Sigmoid colon (tissue), 7 donors: ENCODE data around the gene C16orf96. TPM values are rescaled to one million over a fixed set of nuclear protein-coding genes. Genes with fewer than 3 reads are reported as not detected.

Experiments
- DNase-seq: peaks from one replicate; pipeline ENCODE4 v3.0.0-alpha.2; 2019
- H3K27ac ChIP-seq, 4 donors: fragments of 200-600 bp; sonication (generic); one replicate each; pipeline ENCODE4 v1.5.1; 2016 to 2019; ENCODE audit warnings: mild to moderate bottlenecking in 1 of 4
- H3K27me3 ChIP-seq, 3 donors: fragments of 200-600 bp; sonication (generic); one replicate each; pipeline ENCODE4 v1.5.1; 2019; ENCODE audit warnings: mild to moderate bottlenecking in 1 of 3
- H3K36me3 ChIP-seq, 4 donors: fragments of 200-600 bp; sonication (generic); one replicate each; pipeline ENCODE4 v1.5.1; 2016 to 2019
- H3K4me1 ChIP-seq, 4 donors: fragments of 200-600 bp; sonication (generic); one replicate each; pipeline ENCODE4 v1.5.1; 2017 to 2019
- H3K4me3 ChIP-seq, 4 donors: fragments of 200-600 bp; sonication (generic); one replicate each; pipeline ENCODE4 v1.5.1; 2017 to 2019; ENCODE audit warnings: mild to moderate bottlenecking in 2 of 4, moderate library complexity in 1 of 4
- H3K9me3 ChIP-seq, 4 donors: fragments of 200-600 bp in 3 of 4; sonication (generic) in 3 of 4; one replicate each; pipeline versions ENCODE4 v1.5.1 to v1.6.1; 2013 to 2019
- EP300 ChIP-seq, 4 donors: sonication (generic); formaldehyde crosslinking; IDR thresholded peaks; one replicate each; pipeline ENCODE4 v1.6.1; 2017; ENCODE audit warnings: antibody characterized with exemption in 4 of 4
- POLR2A ChIP-seq, 2 donors: fragments of 450-650 bp; IDR thresholded peaks; one replicate each; pipeline ENCODE4 v1.6.1; 2016; ENCODE audit warnings: antibody characterized with exemption in 2 of 2, mild to moderate bottlenecking in 2 of 2, moderate library complexity in 2 of 2
- POLR2AphosphoS5 ChIP-seq, 4 donors: sonication (generic); formaldehyde crosslinking; IDR thresholded peaks; one replicate each; pipeline ENCODE4 v1.6.1; 2017; ENCODE audit warnings: antibody characterized with exemption in 4 of 4
- WGBS, 2 donors: extraction: QIAGEN DNeasy Blood & Tissue Kit; methylation state at CpG; one replicate each; pipeline ENCODE4 v1.1.7; 2013; 5-methylcytosine and 5-hydroxymethylcytosine counted together
- intact Hi-C: fragments of 100-400 bp; cut with DNase I; formaldehyde crosslinking; loops from one replicate; pipeline ENCODE4 v1.15.1; 2023
- polyA plus RNA-seq, 3 donors: library from polyadenylated mRNA; stranded (reverse); fragments of 200-250 nt; gene quantifications; one replicate each; pipeline ENCODE4 v1.2.3, GENCODE V29; 2013
- total RNA-seq, 4 donors: library from RNA; depleted of rRNA; stranded (reverse); fragments of >200 nt; gene quantifications; one replicate each; pipeline ENCODE4 v1.1.0, GENCODE V29; 2016
- TF ChIP-seq, protein P1 (sequence below), 4 experiments: fragments of 450-650 bp in 3 of 4; fragments of 200-600 bp in 1 of 4; IDR thresholded peaks; one replicate each; pipeline ENCODE4 v1.5.1; 2016 to 2019; ENCODE audit warnings: antibody characterized with exemption in 4 of 4, mild to moderate bottlenecking in 3 of 4, moderate library complexity in 2 of 4
- donor health status: healthy with polysubstance abuse.
- donor health status: Bipolar disorder and iron deficiency.
- donor health status: healthy.

C16orf96 gene
- total and polyA plus RNA-seq, 7 donors, result under 0.01 to 0.16 (median 0.09) TPM; not detected in 4

- no peak for DNase-seq
- peaks cover 0 to under 1% (median 0%) of the 10 kb centered on the region in 3 donors for H3K27me3 ChIP-seq
- no peak overlapping the region for H3K27ac ChIP-seq
- WGBS, 2 donors, result 93 to 96% methylated on average over 6 of the region's 6 CpGs
- H3K36me3 ChIP-seq, result no peaks in the 10 kb centered on the region
- no peaks in the 10 kb centered on the region for H3K4me1 ChIP-seq
- no peak overlapping the region for H3K4me3 ChIP-seq
- TF ChIP-seq POLR2AphosphoS5 (IDR thresholded peaks at IDR 0.05) (no peak), EP300 (IDR thresholded peaks at IDR 0.05) (no peak)
- TF ChIP-seq, protein P1, sequence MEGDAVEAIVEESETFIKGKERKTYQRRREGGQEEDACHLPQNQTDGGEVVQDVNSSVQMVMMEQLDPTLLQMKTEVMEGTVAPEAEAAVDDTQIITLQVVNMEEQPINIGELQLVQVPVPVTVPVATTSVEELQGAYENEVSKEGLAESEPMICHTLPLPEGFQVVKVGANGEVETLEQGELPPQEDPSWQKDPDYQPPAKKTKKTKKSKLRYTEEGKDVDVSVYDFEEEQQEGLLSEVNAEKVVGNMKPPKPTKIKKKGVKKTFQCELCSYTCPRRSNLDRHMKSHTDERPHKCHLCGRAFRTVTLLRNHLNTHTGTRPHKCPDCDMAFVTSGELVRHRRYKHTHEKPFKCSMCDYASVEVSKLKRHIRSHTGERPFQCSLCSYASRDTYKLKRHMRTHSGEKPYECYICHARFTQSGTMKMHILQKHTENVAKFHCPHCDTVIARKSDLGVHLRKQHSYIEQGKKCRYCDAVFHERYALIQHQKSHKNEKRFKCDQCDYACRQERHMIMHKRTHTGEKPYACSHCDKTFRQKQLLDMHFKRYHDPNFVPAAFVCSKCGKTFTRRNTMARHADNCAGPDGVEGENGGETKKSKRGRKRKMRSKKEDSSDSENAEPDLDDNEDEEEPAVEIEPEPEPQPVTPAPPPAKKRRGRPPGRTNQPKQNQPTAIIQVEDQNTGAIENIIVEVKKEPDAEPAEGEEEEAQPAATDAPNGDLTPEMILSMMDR (IDR thresholded peaks at IDR 0.05), result no peak
- no peaks in the 10 kb centered on the region for H3K9me3 ChIP-seq
- intact Hi-C loops, result no loop called here
Observed at GRCh38 chr16:4588961-4589360, 32.8 kb downstream of the C16orf96 start.

DNA sequence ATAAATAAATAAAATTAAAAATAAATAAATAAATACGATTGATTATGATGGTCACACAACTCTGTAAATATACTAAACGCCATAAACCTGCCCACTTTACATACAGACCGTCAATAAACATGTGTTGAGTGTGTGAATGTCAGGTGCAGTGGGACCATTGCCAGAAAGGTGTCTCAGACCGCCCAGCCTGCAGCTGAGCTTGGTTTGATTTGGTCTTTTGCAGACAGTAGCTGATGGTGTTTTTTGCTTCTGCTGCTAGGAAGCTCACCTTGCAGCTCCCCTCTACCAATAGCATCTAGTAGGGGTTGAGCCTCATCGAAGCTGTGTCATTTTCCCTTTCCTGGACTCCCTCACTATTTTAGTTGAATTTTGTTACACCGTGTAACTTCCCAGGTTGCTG lies 35.1 kb downstream of the C16orf96 start:
- DNase-seq, result no peak
- H3K36me3 ChIP-seq, result no peaks in the 10 kb centered on the region
- no peak overlapping the region for H3K4me3 ChIP-seq
- no peaks in the 10 kb centered on the region for H3K9me3 ChIP-seq
- no peak for TF ChIP-seq EP300 (IDR thresholded peaks at IDR 0.05)
- TF ChIP-seq POLR2AphosphoS5 (IDR thresholded peaks at IDR 0.05), result no peak
- no peak for TF ChIP-seq POLR2A (IDR thresholded peaks at IDR 0.05)
- TF ChIP-seq, protein P1 (IDR thresholded peaks at IDR 0.05), result no peak
- H3K27me3 ChIP-seq, result peaks cover 0 to 9% (median 0%) of the 10 kb centered on the region in 3 donors
- no peak overlapping the region for H3K27ac ChIP-seq
- 22 to 73% methylated on average over 6 of the region's 6 CpGs for whole genome bisulfite sequencing, 2 donors
- intact Hi-C loops, result no loop called here
- H3K4me1 ChIP-seq, result no peaks in the 10 kb centered on the region

- intact Hi-C loops, result no loop called here
- peaks cover 0 to 9% (median 0%) of the 10 kb centered on the region in 3 donors for H3K27me3 ChIP-seq
- no peak for TF ChIP-seq POLR2AphosphoS5 (IDR thresholded peaks at IDR 0.05)
- no peak for TF ChIP-seq EP300 (IDR thresholded peaks at IDR 0.05)
- TF ChIP-seq, protein P1 (IDR thresholded peaks at IDR 0.05), result no peak
- TF ChIP-seq POLR2A (IDR thresholded peaks at IDR 0.05), result no peak
Observed at GRCh38 chr16:4591706-4592470, 35.7 kb downstream of the C16orf96 start.

GRCh38 chr16:4593086-4593485 lies 36.9 kb downstream of the C16orf96 start:
- no peaks in the 10 kb centered on the region for H3K4me1 ChIP-seq
- DNase-seq, result no peak
- whole genome bisulfite sequencing, 2 donors, result 79 to 81% methylated on average over 16 of the region's 16 CpGs
- TF ChIP-seq, protein P1 (IDR thresholded peaks at IDR 0.05), result no peak
- TF ChIP-seq POLR2AphosphoS5 (IDR thresholded peaks at IDR 0.05) (no peak), POLR2A (IDR thresholded peaks at IDR 0.05) (no peak), EP300 (IDR thresholded peaks at IDR 0.05) (no peak)
- intact Hi-C loops, result no loop called here
- H3K4me3 ChIP-seq, result no peak overlapping the region
- peaks cover 0 to 9% (median 0%) of the 10 kb centered on the region in 3 donors for H3K27me3 ChIP-seq
- no peak overlapping the region for H3K27ac ChIP-seq
- no peaks in the 10 kb centered on the region for H3K36me3 ChIP-seq
- no peaks in the 10 kb centered on the region for H3K9me3 ChIP-seq

More at GRCh38 chr16:4591706-4592470, 35.7 kb downstream of the C16orf96 start:
- Histone ChIP-seq H3K9me3 (no peaks in the 10 kb centered on the region), H3K4me3 (no peak overlapping the region), H3K27ac (no peak overlapping the region), H3K36me3 (no peaks in the 10 kb centered on the region), H3K4me1 (no peaks in the 10 kb centered on the region)
- DNase-seq, result no peak
- 88 to 92% methylated on average over 17 of the region's 17 CpGs for WGBS, 2 donors
